HEK293T (cell line): Measurements from ENCODE around the gene SMR3B.

Experiments used
- CTCF ChIA-PET: fragments of 350-600 bp; formaldehyde crosslinking; extraction: SDS; loops from one replicate; lab custom pipeline; 2021; ENCODE audit warnings: antibody characterized with exemption, inconsistent platforms; lab: Yijun Ruan, JAX
- POLR2A ChIA-PET: fragments of 350-600 bp; formaldehyde crosslinking; extraction: SDS; loops from one replicate; lab custom pipeline; 2020; ENCODE audit warnings: antibody characterized with exemption, inconsistent platforms; lab: Yijun Ruan, JAX
- DNase-seq: peaks from one replicate; pipeline ENCODE4 v3.0.0; 2012; ENCODE audit warnings: mixed read lengths; ENCODE audit errors: extremely low spot score
- ARNT ChIP-seq: fragments of 450-650 bp; IDR thresholded peaks from 2 replicates; pipeline ENCODE4 v1.6.1; 2017; ENCODE audit warnings: mild to moderate bottlenecking
- BHLHE40 ChIP-seq: fragments of 450-650 bp; IDR thresholded peaks from 2 replicates; pipeline ENCODE4 v1.6.1; 2016; ENCODE audit warnings: mild to moderate bottlenecking, moderate library complexity, borderline replicate concordance
- CTBP1 ChIP-seq: fragments of 450-650 bp; IDR thresholded peaks from 2 replicates; pipeline ENCODE4 v1.6.1; 2016; ENCODE audit warnings: borderline replicate concordance
- ELF4 ChIP-seq: fragments of 450-650 bp; IDR thresholded peaks from 2 replicates; pipeline ENCODE4 v1.6.1; 2017; ENCODE audit warnings: antibody characterized with exemption
- FOXA1 ChIP-seq: fragments of 450-650 bp; IDR thresholded peaks from 2 replicates; pipeline ENCODE4 v1.6.1; 2016; ENCODE audit warnings: mild to moderate bottlenecking
- FOXK2 ChIP-seq: fragments of 450-650 bp; IDR thresholded peaks from 2 replicates; pipeline ENCODE4 v1.6.1; 2016; ENCODE audit warnings: mild to moderate bottlenecking
- FOXM1 ChIP-seq: fragments of 450-650 bp; IDR thresholded peaks from 2 replicates; pipeline ENCODE4 v1.6.1; 2017; ENCODE audit warnings: mild to moderate bottlenecking, borderline replicate concordance
- HDGF ChIP-seq: fragments of 450-650 bp; IDR thresholded peaks from 2 replicates; pipeline ENCODE4 v1.6.1; 2017; ENCODE audit warnings: antibody characterized with exemption, borderline replicate concordance
- L3MBTL2 ChIP-seq: fragments of 450-650 bp; conservative IDR thresholded peaks from 2 replicates; pipeline ENCODE4 v1.6.1; 2016; ENCODE audit warnings: mild to moderate bottlenecking
- LEF1 ChIP-seq: fragments of 450-650 bp; IDR thresholded peaks from 2 replicates; pipeline ENCODE4 v1.6.1; 2017; ENCODE audit warnings: mild to moderate bottlenecking, borderline replicate concordance
- NFRKB ChIP-seq: fragments of 450-650 bp; IDR thresholded peaks from 2 replicates; pipeline ENCODE4 v1.6.1; 2016; ENCODE audit warnings: mild to moderate bottlenecking, moderate library complexity
- PKNOX1 ChIP-seq: fragments of 450-650 bp; IDR thresholded peaks from 2 replicates; pipeline ENCODE4 v1.6.1; 2016
- SP1 ChIP-seq: fragments of 450-650 bp; IDR thresholded peaks from 2 replicates; pipeline ENCODE4 v1.6.1; 2017
- SUZ12 ChIP-seq: fragments of 450-650 bp; IDR thresholded peaks from 2 replicates; pipeline ENCODE4 v1.6.1; 2016; ENCODE audit warnings: mild to moderate bottlenecking
- TARDBP ChIP-seq: fragments of 450-650 bp; IDR thresholded peaks from 2 replicates; pipeline ENCODE4 v1.6.1; 2016
- ZNF384 ChIP-seq: fragments of 450-650 bp; IDR thresholded peaks from 2 replicates; pipeline ENCODE4 v1.6.1; 2016

The SMR3B gene

DNA sequence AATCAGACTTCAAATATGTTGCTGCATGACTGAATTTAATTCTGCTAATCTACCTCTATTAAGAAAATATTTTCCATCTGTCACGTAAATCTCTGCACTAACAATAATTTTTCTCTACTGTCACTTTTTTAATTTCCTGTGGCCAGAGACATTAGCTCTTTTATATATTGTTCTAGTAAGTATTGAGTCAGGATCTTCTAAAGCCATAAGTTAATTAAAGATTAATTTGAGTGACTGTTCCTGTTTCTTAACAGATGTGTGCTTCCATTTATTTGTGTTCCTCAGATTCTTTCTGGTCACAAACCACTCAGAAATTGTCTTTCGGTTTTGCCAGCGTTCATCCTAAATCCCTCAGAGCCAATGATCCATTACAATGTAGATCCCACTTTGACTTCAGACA is 2.4 kb upstream of the SMR3B start:
- TF ChIP-seq ELF4 (no peak), BHLHE40 (no peak), LEF1 (no peak), SUZ12 (no peak), NFRKB (no peak), CTBP1 (no peak), FOXK2 (no peak), ARNT (no peak), HDGF (no peak), TARDBP (no peak), PKNOX1 (no peak), L3MBTL2 (no peak), FOXA1 (no peak), ZNF384 (no peak), FOXM1 (no peak), SP1 (no peak)
- CTCF ChIA-PET: no interaction called here
- DNase-seq: no peak
- POLR2A ChIA-PET: no interaction called here

DNA sequence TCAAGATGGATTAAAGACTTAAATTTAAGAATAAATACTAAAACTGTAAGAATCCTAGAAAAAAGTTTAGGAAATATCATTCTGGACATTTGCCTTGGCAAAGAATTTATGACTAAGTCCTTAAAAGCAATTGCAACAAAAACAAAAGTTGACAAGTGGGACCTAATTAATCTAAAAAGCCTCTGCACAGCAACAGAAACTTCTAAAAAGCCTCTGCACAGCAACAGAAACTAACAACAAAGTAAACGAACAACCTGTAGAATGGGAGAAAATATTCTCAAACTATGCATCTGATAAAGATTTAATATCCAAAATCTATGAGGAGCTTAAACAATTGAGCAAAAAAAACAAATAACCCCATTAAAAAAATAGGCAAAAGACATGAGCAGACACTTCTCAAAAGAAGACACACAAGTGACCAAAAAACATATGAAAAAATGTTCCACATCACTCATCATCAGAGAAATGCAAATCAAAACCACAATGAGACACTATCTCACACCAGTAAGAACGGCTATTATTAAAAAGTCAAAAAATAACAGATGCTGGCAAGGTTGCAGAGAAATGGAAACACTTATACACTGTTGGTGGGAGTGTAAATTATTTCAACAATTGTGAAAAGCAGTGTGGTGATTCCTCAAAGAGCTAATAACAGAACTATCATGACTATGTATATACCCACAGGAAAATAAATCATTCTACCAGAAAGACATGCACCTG is 9.3 kb downstream of the SMR3B start:
- no peak for DNase-seq
- POLR2A ChIA-PET: no interaction called here
- CTCF ChIA-PET: no interaction called here
- no peak for TF ChIP-seq NFRKB
- no peak for TF ChIP-seq TARDBP
- no peak for TF ChIP-seq ZNF384
- TF ChIP-seq LEF1: no peak
- TF ChIP-seq SP1: no peak
- no peak for TF ChIP-seq ELF4

GRCh38 chr4:70397580-70397979 is 14.6 kb downstream of the SMR3B start, which contains the start of gene OPRPN:
OPRPN (plus strand) TSS chr4:70397940; CDS start chr4:70399286, 1,346 bp downstream.
- CTCF ChIA-PET: no interaction called here

GRCh38 chr4:70399319-70399718 is 16.4 kb downstream of the SMR3B start:
- ChIA-PET CTCF (no interaction called here), POLR2A (no interaction called here)
- TF ChIP-seq FOXA1 (no peak), CTBP1 (no peak), SP1 (no peak), PKNOX1 (no peak), ELF4 (no peak), BHLHE40 (no peak)
- no peak for DNase-seq

More at GRCh38 chr4:70397580-70397979, 14.6 kb downstream of the SMR3B start, which contains the start of gene OPRPN:
- TF ChIP-seq SUZ12 (no peak), FOXK2 (no peak), L3MBTL2 (no peak), SP1 (no peak), HDGF (no peak), LEF1 (no peak), TARDBP (no peak), ARNT (no peak), BHLHE40 (no peak)
- POLR2A ChIA-PET: no interaction called here
- no peak for DNase-seq

DNA sequence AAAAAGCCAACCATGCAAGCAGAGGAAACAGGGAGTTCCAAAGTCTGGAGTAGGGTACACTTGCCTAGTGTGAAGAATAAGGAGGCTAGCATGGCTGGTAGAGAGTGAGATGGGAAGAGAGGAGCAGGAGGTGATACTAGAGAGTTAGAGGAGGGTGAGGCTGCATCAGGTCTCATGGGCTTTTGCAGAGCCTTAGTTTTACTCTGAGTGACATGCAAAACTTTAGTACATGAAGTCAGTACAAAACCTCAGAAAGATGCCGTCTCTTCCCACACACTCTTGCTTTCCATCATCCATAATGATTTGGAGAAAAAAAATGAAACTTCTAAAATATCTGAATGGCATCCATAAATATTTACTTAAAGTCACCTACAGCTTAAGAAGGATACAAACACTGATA is 19.8 kb downstream of the SMR3B start:
- POLR2A ChIA-PET: no interaction called here
- CTCF ChIA-PET: no interaction called here
- no peak for TF ChIP-seq ELF4
- no peak for TF ChIP-seq TARDBP
- no peak for DNase-seq

GRCh38 chr4:70405765-70406164 is 22.8 kb downstream of the SMR3B start:
- no peak for DNase-seq
- CTCF ChIA-PET: no interaction called here
- POLR2A ChIA-PET: no interaction called here
- TF ChIP-seq PKNOX1: no peak
- no peak for TF ChIP-seq NFRKB
- no peak for TF ChIP-seq ARNT
- no peak for TF ChIP-seq FOXA1
- no peak for TF ChIP-seq FOXM1
- TF ChIP-seq ZNF384: no peak
- TF ChIP-seq SUZ12: no peak
- TF ChIP-seq SP1: no peak

DNA sequence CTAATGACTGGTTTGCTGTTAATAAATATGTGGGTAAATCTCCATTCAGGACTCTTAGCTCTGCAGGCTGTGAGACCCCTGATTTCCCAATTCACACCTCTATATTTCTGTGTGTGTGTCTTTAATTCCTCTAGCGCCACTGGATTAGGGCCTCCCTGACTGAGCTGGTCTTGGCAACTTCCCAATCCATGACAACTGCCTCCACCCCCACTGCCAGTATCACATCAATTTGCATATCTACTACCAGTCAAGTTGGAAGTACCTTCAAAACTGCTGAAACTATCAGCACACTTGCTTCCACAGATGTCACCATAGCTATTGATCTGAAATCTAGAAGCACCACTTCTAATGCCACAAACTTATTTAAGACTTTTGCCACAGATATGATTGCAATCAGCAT is 42.4 kb downstream of the SMR3B start:
- no peak for DNase-seq
- CTCF ChIA-PET: no interaction called here
- TF ChIP-seq FOXK2 (no peak), PKNOX1 (no peak), ELF4 (no peak), ZNF384 (no peak), SP1 (no peak), LEF1 (no peak), NFRKB (no peak), SUZ12 (no peak), CTBP1 (no peak), ARNT (no peak), BHLHE40 (no peak), TARDBP (no peak), HDGF (no peak), FOXM1 (no peak), L3MBTL2 (no peak)
- POLR2A ChIA-PET: no interaction called here
